GM21528 (cell line): ENCODE measurements around the gene C9orf57.
"Not testable (repeated sequence)": the region's sequence is repeated elsewhere in the genome, so short reads cannot be mapped to it uniquely, and the experiment has no call there.

ENCODE experiments used
- ATAC-seq: cut with Tn5 transposase; IDR thresholded peaks from one replicate; pipeline ENCODE4 v1.9.1; 2021; ENCODE audit warnings: mild to moderate bottlenecking, moderate library complexity; ENCODE audit not compliant: unreplicated experiment, low FRiP score

C9orf57 gene, protein sequence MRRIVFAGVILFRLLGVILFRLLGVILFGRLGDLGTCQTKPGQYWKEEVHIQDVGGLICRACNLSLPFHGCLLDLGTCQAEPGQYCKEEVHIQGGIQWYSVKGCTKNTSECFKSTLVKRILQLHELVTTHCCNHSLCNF

DNA sequence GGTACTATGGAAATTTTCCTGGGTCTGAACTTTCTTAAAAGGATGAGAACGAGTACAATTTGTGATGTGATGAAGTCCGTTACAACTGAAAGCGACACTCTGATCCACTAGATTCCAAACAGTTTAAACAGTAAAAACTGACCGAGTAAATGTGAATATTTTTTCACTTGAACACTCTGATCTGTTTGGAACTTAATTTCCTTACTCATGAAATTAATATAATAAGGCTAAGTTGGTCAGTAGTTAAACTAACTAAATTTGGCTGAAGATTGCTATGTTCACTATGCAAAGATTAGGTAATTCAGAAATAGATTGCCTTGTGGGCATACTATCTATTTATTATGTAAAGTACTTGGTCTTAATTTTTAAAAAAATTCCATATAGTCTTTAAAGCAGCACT, at the start of gene C9orf57:
C9orf57 (minus strand) TSS at position 101 of the 400 bp plus-strand sequence. CDS start 1,282 bp downstream, outside the sequence.
- no peak for ATAC-seq

DNA sequence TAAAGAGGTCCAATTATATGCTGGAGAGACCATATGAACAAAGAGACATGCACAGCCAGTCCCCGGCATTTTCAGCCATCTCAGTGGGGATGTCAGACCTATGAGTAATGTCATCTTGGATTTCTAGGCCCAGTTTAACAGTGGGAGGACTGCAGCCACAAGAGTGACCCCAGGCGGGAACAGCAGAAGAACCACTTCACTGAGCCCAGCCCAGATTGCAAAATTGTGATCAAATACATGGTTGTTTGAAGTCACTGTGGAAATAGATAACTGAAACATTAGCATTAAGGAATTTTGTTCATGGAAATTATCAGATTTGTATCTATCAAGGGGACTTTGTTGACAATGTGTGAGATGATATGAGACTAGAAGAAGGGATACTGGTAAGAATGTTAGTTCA, 42.1 kb upstream of the C9orf57 start:
- no peak for ATAC-seq

DNA sequence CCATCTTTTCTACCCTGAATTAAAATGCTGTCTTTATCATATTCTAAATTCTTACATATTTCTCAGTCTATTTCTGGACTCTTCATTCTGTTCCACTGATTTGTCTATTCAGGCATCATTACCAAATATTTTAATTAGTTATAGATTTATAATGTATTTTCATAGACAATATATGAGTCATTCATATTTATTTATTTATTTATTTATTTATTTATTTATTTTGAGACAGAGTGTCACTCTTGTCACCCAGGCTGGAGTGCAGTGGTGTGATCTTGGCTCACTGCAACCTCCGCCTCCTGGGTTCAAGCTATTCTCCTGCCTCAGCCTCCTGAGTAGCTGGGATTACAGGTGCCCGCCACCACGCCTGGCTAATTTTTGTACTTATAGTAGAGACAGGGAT, 35.1 kb upstream of the C9orf57 start:
- ATAC-seq = not testable (repeated sequence)

DNA sequence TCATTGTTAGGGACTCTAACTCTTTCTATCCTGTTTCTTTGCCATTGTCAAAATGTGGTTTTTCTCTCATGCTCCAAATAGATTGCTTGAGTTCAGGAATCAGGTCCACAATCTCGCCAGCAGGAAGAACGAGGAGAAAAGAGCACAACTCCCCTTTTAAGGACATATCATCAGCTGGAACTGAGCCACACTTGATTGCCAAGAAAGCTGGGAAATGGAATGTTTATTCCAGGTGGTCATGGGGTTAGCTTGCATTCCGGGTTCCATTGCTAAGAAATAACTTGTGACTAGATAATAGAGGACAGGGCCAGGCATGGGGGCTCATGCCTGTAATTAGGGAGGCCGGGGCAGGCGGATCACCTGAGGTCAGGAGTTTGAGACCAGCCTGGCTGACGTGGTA, 32.4 kb upstream of the C9orf57 start:
- ATAC-seq = no peak

DNA sequence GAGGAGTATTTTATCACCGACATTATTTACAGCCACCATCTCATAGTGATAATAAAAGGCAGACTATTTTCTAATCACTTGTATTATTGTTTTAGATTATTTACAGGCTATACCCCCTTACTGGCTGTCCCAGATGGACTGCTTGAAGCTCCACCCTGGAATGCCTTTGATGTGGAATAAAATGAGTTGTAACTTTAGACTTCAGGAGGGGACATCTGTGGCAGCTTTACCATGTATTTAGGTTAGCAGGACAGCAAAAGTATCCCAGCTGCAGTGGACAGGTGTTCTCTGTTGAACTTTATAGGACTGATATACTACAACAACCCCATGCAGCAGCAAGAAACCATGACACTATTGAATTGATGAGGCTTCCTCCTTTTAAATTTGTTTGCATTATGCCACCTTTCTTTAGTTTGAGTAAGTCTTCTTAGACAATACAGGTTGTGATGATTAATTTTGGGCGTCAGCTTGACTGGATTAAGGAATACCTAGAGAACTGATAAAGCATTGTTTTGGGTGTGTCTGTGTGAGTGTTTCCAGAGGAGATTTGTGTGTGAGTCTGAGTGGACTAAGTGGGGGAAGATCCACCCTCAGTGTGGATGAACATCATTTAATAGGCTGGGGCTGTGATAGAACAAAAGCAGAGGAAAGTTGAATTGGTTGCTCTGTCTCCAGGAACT, 29.2 kb upstream of the C9orf57 start:
- ATAC-seq = no peak

DNA sequence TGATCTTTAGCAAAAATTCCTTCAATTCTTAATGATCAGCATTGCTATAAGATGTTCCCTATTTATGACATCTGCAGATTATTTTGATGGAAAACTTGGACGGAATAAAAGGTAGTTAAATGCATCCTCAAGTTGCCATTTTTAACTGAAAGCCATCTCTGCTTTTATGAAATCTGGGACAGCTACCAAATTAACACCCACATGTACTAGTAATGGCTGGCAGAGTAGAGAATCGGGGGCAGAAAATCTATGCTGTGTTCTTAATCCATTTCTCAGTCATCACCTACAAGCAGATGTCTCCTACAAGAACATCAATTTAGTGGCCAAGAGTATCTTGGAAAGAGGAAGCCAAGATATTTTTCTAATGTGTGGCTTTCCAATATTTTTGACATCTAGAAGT, 22.1 kb upstream of the C9orf57 start:
- no peak for ATAC-seq

DNA sequence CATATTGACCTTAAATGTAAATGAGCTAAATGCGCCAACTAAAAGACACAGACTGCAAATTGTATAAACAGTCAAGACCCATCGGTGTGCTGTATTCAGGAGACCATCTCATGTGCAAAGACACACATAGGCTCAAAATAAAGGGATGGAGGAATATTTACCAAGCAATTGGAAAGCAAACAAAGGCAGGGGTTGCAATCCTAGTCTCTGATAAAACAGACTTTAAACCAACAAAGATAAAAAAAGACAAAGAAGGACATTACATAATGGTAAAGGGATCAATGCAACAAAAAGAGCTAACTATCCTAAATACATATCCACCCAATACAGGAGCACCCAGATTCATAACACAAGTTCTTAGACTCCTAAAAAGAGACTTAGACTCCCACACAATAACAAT, 14.3 kb upstream of the C9orf57 start:
- ATAC-seq = not testable (repeated sequence)

DNA sequence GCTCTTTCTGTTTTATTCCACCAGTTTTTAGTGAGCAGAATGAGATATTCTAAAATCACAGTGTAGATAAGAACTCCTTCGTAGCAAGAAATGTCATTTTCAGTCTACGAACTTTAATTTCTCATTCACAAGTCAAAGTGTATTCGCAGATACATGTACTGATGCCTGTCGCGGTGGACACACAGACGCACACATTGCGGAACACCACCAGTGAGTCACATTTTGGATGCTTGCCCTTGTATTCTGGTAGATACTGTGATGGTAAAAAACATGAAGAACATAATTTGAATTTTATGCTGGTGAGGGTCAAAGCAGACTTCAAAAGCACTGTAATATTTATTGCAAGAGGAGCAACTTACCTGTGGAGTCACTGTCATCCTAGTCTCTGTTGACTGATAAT, 4.7 kb upstream of the C9orf57 start:
- no peak for ATAC-seq

DNA sequence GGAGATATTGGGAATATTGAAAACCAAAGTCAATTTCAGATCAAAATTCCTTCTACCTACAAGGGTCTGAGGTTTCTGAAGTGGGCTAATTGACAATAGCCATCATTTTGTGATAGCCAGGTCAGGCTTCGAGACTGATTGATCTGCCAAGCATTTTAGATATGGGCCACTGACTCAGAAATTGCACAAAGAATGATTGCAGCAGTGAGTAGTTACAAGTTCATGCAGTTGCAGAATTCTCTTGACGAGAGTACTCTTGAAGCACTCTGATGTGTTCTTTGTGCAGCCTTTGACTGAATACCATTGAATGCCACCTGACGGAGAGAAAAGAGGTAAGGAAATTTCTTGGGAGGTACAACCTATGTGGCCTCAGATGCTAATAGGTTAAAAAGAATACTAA, 8.3 kb downstream of the C9orf57 start:
- ATAC-seq = no peak

DNA sequence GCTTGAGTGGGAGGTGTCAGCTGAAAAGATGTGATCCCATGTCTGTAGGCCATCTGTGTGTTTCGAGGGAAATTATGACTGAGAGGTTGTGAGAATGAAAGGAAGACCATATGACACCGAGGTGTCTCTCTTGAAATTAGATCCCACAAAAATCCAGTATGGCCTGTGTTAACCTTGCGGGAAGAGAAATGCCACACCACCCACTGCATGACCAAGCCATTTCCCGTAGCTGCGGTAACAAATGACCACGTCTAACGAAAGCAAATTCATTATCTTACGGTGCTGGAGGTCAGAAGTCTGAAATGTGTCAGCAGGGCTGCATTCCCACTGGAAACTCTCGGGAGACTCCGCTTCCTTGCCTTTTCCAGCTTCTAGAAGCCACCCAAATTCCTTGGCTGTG, 11.6 kb downstream of the C9orf57 start:
- ATAC-seq = no peak

DNA sequence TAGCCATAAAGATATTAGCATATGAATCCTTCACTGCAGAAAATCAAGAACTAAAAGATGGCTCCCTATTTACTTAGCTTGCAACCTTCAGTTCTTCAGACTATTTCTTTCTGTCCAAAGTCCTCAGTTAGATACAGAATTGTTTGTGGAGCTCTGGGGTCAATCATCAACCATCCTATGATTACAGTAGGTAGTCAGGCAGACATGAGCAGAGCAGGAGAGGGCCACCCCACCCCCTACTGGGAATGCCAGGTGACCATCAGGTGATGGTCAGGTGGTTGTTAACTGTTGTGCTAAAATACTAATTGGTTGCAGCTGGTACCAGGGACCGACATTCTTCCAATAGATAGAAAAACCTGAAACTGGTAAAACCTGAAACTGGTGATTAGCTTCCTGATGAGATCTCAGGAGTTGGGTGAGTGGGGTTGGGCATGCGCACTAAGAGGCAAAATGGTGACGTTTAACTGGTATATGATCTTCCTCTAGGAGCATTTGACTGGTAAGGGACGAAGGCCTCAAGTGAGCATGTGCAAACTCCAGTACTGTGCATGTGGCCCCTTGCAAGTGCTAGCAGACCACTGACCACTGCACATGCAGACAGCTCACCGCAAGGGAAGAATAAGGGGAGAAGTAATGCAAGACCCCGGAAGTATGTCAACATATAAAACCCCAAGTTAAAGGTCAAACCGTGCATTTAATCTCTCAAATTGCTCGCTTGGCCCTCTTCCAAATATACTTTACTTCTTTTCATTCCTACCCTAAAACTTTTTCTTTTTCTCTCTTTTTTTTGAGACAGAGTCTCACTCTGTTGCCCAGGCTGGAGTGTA, 13.6 kb downstream of the C9orf57 start:
- no peak for ATAC-seq

DNA sequence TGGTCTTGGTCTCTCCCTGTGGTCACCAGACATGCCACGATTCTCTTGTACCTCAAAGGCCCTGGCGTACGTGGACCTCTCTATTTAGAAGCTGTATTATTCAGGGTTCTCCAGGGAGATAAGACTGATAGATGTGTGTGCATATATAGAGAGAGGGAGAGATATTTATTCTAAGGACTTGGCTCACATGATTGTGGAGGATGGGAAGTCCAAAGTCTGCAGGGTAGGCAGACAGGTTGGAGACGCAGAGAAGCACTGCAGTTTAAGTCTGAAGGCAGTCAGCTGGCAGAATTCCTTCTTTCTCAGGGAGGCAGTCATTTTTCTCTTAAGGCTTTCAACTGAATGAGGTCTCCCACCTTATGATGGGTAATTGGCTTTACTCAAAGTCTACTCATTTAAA, 16.3 kb downstream of the C9orf57 start:
- ATAC-seq = no peak

DNA sequence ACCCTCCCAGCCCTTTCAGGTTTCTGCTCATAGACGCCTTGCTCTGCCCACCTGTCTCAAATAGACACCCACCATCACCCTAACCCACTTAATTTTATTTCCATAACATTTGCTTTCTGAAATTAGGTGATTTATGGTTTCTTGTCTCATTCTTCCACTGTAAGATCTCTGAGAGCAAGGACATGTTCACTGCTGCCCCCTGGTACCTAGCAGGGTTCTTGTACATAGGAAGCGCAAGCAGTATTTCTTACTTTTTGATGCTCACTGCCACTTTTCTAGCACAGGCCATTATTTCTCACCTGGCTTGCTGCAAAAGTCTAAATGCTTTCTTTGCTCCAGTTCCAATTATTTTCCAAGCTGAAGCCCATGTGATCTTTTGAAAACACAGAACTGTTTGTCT, 16.8 kb downstream of the C9orf57 start:
- no peak for ATAC-seq

DNA sequence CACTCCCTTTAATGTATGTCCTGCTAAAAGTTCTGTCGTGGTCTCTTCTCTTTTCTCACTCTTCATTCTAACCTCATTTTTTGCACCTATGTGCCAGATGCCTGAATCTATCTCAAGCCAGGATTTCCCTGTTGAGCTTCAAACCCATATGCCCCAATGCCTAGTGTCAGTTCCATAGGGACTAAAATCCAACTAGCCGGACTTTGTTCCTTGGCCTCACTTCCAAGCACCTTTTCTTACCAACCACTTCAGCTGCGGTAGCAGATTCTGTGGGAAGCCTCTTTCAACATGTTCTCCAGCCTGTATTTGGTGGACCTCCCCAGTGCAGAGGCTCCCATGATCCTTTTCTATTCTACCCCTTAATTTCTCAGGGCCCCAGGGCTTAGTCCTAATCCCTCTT, 17.5 kb downstream of the C9orf57 start:
- ATAC-seq = no peak

DNA sequence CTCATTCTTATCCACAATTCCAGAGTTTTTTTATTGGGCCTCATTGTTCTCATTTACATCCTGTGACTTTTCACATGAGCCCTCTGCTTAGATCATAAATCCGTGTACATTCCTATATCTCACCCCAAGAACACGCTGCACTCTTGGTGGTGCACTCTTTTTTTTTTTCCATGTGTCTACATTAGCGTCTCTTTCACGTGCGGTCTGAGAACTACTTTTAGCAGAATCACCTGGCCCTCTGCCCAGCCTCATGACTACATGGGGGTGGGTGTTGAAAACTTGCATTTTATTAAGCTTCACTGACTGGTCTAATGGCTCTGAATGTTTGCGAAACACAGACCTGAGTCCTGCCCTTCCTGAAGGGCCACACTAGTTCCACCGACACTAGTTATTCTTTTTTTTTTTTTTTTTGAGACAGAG, 18.6 kb downstream of the C9orf57 start:
- ATAC-seq = no peak

DNA sequence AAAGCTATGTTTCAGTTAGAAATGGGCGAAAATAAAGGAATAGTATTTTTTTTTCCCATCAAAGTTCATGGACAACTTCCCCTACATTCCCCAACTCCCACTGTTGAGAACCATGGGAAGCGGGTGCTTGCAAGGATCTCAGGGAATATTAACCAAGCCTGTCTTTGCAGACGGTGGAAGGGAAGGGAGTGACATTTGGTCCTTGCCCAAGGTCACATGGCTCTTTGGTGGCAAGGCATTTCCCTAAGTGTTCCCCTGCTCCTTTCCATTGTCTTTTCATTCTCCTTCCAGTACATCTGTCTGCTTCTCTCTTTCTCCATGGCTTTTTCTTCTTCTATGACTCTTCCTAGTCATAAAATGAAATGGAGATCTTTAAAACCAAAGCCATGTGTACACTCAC, 19.0 kb downstream of the C9orf57 start:
- ATAC-seq = no peak

DNA sequence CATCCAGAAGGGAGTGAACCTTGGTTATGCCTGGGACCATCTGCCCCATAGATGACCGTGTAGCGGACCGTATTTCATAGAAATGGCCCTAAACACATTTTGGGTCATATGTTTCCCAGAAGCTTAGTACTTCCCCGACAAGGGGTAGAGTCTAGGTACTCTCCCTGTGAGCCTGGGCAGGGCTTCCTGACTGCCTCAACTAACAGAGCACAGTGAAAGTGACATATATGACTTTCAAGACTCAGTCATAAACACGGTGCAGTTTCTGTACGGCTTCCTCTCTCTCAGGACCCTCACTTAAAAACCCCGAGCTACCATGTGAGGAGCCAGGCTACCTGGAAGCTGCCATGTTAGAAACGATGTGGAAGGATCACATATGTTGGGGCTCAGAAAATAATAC, 20.9 kb downstream of the C9orf57 start:
- ATAC-seq = no peak

DNA sequence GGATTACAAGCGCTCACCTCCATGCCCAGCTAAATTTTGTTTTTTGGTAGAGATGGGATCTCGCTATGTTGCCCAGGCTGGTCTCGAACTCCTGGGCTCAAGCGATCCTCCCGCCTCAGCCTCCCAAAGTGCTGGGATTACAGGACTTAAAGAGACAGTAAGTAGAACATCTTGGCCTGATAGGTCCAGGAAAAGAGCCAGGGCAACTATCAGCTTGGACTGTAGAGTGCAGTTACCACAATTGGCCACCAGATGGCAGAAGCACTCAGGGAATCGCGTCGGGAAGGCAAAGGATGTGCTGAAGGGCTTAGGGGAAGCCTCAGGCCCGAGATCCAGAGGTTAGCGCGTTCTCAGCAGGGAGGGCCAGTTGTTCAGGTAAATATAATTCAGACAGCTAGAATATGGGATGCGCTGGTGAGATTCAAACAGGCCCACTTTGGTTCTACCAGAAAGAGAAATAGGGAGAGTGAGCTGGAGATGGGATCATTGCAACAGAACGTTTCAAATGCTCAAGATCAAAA, 21.5 kb downstream of the C9orf57 start:
- ATAC-seq = peak; percentile 71

DNA sequence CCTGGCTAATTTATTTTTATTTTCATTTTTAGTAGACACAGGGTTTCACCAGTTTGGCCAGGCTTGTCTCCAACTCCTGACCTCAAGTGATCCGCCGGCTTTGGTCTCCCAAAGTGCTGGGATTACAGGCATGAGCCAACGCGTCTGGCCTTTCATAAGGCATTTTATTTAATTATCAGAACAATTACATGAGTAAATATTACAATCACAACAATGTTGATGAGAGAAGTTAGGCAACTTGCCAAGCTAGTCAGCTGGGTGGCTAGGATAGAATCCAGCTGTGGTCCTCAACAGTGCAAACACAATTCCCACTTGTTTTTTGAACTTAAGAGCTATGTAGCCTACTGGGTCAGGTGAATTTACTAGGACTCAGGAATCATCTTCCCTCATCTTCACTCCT, 22.0 kb downstream of the C9orf57 start:
- ATAC-seq = no peak

DNA sequence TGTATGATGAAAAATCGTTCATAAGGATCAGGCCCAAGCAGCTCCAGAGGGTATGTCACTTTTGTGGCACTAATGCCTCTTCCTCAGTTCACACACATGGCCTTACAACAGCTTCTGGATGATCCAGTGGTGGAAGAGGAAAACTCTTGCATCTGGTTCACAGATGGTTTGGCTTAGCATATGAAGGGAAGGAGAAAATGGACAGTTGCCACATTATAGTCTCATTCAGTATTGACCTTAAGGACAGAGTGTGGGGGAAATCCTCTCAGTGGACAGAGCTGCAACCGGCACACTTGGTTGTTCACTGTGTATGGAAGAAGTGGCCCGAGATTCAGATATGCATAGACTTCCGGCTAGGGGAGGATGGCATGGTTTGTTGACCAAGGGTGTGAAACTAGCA, 22.8 kb downstream of the C9orf57 start:
- no peak for ATAC-seq

DNA sequence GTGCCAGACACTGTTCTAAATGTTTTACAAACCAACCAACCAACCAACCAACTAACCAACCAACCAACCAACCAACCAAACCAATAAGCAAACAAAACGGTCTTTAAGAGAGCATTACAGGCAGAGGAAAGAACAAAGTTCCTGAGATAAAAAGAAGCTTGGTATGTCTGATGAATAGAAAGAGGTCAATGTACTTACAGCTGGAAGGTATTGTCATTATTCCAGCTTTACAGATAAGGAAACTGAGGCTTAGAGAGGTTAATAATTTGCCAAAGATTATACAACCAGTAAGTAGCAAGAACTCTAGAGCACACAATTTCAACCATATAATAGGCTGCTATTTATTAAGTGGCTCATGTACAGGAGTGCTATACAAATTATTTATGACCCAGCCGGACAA, 29.6 kb downstream of the C9orf57 start:
- ATAC-seq = no peak

DNA sequence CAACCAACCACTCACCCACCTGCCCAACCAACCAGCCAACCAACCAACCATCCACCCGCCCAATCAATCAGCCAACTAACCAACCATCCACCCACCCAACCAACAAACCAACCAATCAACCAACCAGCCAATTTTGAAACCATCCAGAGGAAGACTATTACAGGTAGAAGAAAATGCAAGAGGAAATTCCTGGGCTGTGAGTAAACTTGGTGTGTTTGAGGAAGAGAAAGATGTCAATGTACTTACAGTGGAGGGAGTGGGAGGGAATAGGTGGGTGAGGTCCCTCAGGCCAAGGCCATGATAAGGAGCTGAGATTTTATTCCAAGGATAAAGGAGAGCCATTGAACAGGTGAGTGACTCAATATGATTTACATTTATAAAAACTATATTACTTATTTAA, 30.4 kb downstream of the C9orf57 start:
- no peak for ATAC-seq
